HL-60 (cell line): Measurements from ENCODE around the gene DEPDC1B.
A peak's percentile ranks its signal among the peaks of the same experiment; 100 is the strongest.

ENCODE experiments used
- POLR2AphosphoS5 ChIP-seq: IDR thresholded peaks from 2 replicates; pipeline ENCODE4 v1.6.1; 2012; ENCODE audit warnings: low read depth
- SPI1 ChIP-seq: IDR thresholded peaks from 2 replicates; pipeline ENCODE4 v1.6.1; 2012; ENCODE audit warnings: low read depth, mild to moderate bottlenecking, borderline replicate concordance
- TF ChIP-seq, protein P1 (sequence below): IDR thresholded peaks from one replicate; pipeline ENCODE4 v1.5.1; 2011; ENCODE audit warnings: low read length, control low read depth, inconsistent platforms; ENCODE audit not compliant: insufficient read depth
- TF ChIP-seq, protein P2 (sequence below): IDR thresholded peaks from 2 replicates; pipeline ENCODE4 v1.6.1; 2012; ENCODE audit warnings: low read depth; ENCODE audit not compliant: insufficient replicate concordance

DNA sequence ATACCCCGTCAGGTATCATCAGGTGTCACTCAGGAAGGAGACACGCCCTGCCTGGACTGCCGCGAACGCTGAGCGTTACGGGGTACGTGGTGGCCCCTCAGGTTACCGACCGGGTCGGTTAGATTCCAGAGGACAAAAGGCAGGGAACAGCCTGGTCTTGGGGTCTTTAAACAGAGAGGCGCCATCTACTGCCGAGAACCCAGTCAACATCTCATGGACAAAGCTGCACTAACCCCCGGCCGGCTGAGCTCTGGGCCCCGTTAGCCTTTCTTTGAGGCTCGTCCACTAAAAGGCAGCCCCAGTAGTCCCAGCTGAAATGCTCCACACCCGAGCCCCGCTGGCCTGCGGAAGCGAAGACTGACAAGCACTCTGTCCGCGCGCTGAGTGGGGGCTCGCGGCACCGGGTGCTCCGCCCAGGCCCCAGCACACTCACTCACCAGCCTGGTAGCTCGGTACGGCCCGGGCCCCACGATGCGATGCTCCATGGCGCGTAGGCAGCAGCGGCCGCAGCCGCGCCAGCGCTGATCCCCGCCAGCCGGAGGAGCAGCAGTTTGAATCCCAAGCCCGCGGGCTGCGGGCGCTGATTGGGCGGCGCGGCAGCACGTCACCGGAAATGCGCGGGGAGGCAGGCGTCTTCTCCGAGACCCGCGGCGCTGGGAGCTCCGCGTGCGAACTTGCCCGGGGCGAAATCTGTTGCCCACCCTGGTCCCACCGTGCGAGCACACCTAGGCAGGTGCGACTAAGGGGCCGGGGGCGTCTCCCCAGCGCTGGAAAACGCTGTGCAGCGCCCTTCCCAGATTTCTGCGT lies at the start of gene DEPDC1B:
- TF ChIP-seq, protein P1, sequence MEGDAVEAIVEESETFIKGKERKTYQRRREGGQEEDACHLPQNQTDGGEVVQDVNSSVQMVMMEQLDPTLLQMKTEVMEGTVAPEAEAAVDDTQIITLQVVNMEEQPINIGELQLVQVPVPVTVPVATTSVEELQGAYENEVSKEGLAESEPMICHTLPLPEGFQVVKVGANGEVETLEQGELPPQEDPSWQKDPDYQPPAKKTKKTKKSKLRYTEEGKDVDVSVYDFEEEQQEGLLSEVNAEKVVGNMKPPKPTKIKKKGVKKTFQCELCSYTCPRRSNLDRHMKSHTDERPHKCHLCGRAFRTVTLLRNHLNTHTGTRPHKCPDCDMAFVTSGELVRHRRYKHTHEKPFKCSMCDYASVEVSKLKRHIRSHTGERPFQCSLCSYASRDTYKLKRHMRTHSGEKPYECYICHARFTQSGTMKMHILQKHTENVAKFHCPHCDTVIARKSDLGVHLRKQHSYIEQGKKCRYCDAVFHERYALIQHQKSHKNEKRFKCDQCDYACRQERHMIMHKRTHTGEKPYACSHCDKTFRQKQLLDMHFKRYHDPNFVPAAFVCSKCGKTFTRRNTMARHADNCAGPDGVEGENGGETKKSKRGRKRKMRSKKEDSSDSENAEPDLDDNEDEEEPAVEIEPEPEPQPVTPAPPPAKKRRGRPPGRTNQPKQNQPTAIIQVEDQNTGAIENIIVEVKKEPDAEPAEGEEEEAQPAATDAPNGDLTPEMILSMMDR: no peak
- TF ChIP-seq, protein P2, sequence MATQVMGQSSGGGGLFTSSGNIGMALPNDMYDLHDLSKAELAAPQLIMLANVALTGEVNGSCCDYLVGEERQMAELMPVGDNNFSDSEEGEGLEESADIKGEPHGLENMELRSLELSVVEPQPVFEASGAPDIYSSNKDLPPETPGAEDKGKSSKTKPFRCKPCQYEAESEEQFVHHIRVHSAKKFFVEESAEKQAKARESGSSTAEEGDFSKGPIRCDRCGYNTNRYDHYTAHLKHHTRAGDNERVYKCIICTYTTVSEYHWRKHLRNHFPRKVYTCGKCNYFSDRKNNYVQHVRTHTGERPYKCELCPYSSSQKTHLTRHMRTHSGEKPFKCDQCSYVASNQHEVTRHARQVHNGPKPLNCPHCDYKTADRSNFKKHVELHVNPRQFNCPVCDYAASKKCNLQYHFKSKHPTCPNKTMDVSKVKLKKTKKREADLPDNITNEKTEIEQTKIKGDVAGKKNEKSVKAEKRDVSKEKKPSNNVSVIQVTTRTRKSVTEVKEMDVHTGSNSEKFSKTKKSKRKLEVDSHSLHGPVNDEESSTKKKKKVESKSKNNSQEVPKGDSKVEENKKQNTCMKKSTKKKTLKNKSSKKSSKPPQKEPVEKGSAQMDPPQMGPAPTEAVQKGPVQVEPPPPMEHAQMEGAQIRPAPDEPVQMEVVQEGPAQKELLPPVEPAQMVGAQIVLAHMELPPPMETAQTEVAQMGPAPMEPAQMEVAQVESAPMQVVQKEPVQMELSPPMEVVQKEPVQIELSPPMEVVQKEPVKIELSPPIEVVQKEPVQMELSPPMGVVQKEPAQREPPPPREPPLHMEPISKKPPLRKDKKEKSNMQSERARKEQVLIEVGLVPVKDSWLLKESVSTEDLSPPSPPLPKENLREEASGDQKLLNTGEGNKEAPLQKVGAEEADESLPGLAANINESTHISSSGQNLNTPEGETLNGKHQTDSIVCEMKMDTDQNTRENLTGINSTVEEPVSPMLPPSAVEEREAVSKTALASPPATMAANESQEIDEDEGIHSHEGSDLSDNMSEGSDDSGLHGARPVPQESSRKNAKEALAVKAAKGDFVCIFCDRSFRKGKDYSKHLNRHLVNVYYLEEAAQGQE: peak; percentile 16
- TF ChIP-seq POLR2AphosphoS5: no peak; the same call in 1 of the 2 replicates
- TF ChIP-seq SPI1: no peak
